GM19043 (cell line): ENCODE data around the gene NPPC.
"Not testable (repeated sequence)": the region's sequence is repeated elsewhere in the genome, so short reads cannot be mapped to it uniquely, and the experiment has no call there.

Source experiments
- ATAC-seq: cut with Tn5 transposase; IDR thresholded peaks from one replicate; pipeline ENCODE4 v1.9.1; 2021; ENCODE audit warnings: low read depth; ENCODE audit not compliant: unreplicated experiment

The NPPC gene

DNA sequence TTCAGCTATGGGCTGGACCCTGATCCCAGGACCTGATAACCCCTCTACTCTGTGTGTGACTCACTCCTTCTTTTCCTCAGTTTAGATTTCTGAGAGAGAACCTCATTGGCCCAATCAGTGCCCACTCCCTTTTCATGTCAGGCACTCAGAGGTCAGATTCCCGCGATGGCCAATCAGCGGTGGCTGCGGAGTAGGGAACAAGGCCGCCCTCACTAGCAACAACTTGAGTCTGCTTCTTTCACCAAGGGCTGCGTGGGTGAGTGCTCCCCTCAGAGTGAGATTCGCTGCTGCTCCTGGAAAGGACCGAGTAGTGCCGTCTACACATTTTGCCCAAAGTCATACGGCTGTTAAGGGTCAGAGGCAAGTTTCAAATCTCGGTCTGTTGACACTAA, 34.7 kb downstream of the NPPC start:
- ATAC-seq, result no peak

DNA sequence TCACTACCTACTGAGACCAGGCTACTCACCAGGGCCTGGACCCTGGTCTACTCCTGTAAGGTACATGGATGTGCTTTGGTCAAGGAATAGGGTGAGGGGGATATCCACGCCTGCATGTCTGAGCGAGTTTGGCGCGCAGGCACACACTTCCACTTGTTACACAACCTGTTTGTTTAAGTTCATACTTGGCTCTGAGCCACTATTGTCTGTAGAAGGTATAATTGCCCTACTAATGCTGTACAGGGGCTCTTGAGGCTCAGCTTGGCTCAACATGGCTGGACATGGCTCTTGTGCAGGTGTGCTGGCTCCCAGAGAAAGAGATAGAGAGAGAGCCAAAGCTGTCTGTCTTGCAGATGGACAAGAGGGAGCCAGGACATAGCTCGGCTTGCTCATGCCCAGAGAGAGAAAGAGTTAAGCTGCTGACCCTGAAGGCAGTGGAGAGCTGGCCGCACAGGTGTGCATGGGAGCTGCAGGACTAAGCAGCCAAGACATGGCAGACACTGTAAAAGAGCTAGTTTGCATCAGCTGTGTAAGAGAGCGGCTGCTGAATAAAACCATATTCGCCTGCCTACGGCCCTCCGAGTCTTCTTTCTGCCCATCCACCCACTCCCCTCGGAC, 35.2 kb downstream of the NPPC start:
- no peak for ATAC-seq

DNA sequence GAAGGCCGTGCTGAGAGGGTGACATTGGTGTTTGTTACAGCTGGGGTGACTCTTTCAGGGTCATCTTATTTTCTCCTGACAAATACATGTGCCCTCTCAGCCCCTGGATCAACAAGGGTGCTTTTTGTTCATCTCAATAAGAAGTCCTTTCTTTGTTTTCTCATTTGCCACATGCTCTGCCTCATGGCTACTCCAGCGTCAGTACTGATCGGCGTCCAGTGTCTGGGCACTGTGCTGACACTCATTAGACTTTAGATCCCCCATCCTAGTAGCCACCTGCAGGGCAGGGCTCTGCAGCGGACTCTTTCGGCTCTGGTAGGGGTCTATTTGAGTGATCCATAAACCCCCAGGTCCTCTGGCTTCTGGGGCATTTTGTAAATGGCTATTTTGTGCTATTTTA, 38.4 kb downstream of the NPPC start:
- no peak for ATAC-seq

DNA sequence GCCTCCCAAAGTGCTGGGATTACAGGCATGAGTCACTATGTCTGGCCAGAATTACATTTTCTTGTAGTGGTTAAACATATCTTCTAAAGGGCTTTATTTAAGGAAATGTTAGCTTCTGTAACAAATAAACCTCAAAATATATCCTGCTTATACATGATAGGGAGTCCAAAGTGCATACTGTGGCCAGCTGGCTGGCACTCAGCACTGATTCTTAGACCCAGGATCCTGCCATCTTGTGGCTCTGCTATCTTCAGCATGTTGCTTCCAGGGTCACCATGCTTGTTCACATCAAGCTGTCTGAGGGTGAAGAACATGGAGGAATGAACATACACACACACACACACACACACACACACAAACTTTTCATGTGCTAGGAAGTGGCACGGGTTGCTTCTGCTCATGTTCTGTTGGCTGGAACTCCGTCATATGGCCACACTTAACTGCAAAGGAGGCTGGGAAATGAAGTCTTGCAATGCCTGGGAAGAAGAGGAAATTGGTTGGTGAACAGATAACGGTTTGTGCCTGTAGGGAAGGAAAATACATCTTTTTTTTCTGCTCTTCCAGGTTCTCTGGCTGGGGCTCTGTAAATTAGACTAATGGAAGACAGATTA, 40.0 kb downstream of the NPPC start:
- no peak for ATAC-seq

GRCh38 chr2:231884438-231885140, 41.6 kb downstream of the NPPC start:
- ATAC-seq, result no peak

DNA sequence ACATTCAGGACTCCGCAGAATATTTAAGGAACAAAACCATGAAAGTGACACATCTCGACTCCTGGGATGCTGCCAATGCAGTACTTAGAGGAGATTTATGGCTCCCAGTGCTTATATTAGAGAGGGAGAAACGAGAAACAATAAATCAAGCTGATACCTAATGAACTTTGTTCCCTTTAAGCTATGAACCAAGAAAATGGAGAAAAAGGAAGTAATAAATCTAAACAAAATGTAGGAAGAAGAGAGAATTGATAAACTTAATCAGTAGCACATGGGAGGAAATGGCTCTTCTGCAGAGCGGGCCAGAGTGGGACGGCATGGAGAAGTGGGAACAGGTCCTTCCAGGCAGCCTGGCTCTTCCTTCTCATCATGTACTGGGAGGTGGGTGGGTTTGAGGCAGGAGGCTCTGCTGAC, 42.7 kb downstream of the NPPC start:
- ATAC-seq, result no peak

DNA sequence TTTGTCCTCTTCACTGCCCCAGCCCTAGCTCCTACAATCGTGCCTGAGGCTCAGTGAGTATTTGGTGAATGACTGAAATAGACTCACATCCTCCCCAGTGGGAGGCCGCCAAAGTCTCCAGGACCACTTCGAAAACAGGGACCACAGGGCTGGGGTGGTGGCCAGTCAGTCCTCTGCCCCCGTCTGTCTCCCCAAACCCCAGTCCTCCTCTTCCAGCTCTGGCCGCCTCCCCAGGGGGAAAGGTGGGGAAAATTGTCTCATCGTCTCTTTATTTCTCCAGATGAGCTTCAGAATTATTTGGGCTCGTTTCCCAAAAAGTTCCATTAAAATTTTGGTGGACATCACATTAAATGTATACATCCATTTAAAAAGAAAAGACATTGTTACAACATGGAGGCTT, 43.5 kb downstream of the NPPC start:
- no peak for ATAC-seq

DNA sequence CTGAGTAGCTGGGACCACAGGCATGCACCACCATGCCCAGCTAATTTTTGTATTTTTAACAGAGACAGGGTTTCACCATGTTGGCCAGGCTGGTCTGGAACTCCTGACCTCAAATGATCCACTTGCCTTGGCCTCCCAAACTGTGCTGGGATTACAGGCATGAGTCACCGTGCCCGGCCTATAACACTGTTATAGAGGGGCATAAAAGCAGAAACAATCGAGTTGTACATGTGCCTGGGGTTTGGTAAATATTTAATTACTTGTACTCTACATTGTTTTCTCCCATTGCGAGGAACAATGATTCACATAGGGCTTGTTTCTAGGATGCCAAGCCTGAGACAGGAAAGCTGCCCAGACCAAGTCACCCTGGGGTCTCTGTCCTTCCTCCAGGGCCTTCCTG, 45.8 kb downstream of the NPPC start:
- ATAC-seq, result not testable (repeated sequence)

DNA sequence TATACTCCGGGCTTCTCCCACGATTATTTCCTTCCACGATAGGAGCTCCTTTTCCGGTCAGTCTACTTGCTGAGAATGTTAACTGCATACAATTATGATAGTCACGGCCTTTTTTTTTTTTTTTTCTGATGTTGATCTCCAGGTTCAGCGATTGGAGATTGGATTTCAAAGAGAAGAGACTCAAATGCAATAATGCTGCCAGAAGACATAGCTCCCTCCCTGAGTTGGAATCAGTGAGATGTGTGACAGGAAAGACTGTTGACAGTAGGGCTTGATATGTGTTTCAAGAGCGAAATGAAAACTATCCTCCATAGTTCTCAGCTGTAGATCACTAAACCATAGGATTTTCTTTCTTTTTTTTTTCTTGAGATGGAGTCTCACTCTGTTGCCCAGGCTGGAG, 47.0 kb downstream of the NPPC start:
- ATAC-seq, result no peak

DNA sequence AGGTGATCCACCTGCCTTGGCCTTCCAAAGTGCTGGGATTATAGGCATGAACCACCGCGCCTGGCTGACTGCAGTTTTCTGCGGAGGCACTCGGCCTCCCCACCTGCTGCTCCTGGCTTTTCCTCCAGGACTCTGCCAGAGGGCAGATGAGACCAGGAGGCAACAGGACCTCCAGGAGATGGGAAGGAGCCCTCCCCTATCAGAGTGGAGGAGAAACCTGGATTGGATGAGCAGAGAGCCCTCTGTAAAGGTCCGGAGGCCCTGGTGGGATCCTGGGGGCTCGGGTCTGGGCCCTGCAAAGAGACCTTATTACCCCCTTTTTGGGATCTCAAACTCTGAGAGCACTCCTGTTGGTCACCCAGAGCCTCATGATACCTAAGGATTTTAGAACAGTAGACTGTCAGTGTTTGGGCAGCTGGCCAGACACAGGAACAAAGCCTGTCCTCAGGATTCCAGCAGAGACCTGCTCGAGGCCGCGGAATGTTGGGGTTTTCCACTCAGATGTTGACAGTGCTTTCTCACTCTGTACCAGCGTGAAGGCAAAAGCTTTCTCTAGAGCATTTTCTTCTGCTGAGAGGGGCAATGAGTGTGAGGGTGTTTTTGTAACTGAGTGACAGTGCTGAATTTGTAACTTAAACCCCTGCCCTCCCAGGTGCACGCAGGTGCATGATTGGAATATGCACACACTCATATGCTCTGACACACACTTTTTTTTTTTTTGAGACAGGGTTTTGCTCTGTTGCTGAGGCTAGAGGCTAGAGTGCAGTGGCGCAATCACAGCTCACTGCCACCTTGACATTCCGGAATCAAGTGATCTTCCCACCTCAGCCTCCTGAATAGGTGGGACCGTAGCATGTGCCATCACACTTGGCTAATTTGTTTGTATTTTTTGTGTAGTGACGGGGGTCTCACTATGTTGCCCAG, 48.4 kb downstream of the NPPC start:
- no peak for ATAC-seq

- ATAC-seq, result no peak
Observed at GRCh38 chr2:231874944-231875343, 51.3 kb downstream of the NPPC start.
